NCI-H1092 treated with DMSO at 0.1 percent for 48 hours (cell line): ENCODE results near the gene TRIM47.
A peak's percentile ranks its signal among the peaks of the same experiment; 100 is the strongest.

Experiments
- DNase-seq: peaks from one replicate; lab custom pipeline; 2025; lab: John Stamatoyannopoulos, UW

TRIM47 gene

DNA sequence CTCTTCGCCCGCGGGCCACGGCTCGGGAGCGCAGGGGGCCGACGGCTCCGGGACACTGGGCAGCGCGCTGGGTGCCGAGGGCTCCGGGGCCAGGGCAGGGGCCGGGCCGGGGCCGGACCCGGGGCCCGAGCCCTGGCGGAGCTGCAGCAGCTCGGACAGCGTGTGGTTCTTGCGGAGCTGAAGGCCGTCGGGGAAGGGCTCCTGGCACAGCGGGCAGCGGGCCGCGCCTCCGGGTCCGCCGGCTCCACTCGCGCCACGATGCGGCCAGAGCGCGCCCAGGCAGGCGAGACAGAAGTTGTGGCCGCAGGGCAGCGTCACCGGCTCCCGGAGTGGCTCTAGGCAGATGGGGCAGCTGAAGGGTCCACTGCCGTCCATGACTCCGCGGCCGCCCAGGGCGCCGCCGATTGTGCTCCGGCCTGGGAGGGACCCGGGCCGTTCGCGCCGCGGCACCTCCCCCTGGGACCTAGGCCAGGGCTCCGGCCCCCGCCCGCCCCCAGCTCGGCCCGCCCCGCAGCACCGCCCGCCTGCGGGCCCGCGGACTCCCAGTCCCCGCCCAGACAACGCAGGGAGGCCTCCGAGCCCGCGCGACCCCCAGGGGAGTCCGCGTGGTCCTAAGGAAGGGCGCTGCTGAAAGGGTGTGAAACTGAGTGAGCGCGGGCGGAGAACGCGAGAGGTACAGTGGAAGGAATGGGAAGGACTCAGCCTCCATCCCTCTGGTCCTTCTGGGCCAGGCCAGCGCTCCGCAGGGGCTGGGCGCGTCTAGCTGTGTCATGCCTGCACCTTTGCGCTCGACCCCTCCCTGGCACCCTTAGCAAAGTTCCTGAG lies at the start of gene TRIM47:
Gene TRIM47 (minus strand): TSS at position 408 of the 825 bp plus-strand sequence. CDS start 33 bp downstream, at position 375.
- DNase-seq: peak; percentile 25

DNA sequence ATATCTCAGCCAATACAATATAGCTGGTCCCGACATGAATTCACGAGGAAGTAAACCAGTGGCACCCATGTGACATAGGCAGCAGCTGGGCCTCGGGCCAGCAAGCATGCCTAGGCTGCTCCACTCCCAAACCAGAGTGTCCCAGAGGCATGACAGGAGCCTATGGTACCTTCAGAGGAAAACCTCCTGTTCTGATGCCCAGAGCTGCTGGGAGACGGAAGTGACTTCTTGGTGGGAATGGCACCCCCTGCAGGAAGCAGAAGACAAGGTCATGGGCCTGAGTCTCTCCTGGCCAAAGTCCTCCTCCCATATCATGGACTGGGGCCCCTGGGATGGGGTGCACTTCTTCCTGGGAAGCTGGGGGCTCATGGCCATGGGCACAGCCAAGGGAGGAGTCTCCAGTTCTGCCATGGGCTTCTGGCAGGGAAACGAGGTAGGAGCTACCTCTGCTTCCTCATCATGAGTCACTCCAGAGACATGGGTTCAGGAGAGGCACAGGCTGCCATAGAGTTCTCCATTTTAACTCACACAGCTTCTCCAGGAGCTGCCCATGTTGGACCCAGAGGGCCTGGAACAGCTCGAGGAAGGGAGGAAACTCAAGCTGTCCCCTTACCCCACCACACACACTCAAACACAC lies 49.0 kb upstream of the TRIM47 start:
- DNase-seq: peak; percentile 16

GRCh38 chr17:75926456-75926855 lies 48.1 kb upstream of the TRIM47 start:
- no peak for DNase-seq

GRCh38 chr17:75925912-75926311 lies 47.5 kb upstream of the TRIM47 start:
- no peak for DNase-seq

DNA sequence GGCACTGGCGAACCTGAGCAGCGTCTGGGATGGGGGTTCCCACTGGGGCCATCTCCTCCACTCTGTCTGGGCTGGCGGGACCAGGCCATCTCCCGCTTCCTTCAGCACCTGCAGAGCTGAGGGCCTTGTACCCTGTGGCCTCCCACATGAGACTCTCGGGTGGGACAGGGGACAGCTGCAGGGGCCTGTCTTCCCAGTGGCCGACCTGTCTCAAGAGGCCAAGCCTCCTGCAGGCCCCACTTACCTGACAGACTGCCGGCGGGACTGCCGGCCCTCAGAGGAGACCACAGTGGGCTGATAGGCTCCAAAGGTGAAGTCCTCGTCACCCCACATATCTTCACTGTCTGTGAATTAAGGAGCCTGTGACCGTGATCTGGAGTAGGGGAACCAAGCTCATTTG lies 46.7 kb upstream of the TRIM47 start:
- no peak for DNase-seq

DNA sequence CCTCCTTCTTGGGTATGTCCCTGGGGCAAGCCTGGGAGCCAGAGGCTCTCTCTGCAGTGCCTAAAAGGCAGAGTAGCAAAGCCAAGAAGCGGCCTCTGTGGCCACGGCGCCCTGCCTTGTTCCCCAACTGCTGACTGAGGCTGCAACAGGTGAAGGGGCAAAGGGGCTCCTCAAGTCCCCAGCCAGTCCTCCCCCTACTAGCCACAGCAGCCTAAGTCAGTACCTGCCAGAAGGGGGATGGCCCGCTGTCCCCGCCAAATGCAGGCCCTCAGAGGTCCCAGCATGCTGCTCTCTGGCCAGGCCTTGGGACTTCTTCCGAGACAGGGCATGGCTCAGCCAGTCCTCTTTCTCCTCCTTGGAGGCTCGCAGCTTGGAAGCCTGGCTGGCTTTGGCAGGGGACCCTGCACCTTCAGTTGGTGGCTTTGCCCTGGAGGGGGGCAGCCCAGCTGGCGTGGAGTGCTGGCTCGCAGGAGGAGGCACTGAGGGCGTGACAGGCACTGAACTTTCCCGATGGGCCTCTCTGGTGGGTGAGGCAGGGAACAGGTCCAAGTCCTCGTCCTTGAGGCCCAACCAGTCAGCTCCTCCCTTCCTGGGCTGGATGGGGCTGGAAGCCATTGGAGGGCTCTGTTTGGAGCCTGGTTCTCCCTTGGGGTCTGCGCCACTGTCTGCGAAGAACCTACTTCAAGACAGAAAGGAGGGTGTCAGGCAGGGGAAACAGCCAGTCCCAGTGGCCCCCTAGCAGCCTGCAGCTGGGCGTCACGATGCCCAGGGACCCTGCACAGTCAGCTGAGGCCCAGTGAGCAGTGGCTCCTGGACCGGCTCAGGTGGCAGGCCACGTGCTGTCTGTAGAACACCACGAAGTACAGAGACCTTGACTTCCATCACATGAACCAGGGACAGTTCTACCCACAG lies 44.8 kb upstream of the TRIM47 start:
- DNase-seq: no peak

GRCh38 chr17:75922173-75922961 lies 44.0 kb upstream of the TRIM47 start:
- no peak for DNase-seq

- DNase-seq: no peak
Observed at GRCh38 chr17:75921596-75921995, 43.2 kb upstream of the TRIM47 start.

DNA sequence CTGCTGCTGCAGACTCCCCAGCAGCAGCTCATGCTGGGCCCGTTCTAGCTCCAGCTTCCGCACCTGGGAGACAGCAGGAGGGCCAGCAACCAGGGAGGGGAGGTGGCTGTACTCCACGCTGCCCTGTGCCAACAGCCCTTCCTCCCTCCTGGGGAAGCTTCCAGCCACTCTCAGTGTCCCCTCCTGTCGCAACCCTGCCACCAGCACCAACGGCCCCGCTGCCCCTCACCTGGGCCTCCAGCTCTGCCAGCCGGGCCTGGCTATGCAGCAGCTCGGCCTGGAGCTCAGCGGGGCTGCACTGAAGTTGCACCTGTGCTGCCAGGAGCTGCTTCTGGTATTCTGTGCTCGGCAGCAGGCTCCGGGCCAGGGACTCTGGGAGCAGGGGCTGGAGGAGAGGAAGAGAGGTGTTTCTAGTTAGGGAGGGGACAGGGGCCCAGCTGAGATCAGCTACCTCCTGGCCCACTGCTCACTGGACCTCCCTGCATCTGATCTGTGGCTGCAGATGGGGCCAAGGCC lies 41.7 kb upstream of the TRIM47 start:
- peak; percentile 7 for DNase-seq

DNA sequence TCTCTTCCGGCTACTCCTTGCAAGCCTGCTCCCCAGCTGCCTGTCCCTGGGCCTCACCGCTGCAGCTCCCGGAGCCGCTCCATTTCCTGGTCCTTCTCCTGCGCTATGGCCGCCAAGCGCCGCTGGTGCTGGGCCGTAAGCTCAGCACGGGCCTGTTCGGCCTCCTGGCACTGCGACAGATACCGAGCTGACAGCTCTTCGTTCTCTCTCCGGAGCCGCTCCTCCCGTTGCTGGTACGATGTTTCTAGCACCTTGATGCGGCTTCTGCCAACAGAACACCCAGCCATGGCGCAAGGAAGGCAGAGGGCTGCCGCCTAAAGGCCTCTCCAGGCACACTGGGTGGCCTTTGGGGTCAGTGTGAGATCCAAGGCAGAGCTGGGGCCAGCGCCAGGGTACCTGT lies 41.2 kb upstream of the TRIM47 start:
- DNase-seq: no peak

DNA sequence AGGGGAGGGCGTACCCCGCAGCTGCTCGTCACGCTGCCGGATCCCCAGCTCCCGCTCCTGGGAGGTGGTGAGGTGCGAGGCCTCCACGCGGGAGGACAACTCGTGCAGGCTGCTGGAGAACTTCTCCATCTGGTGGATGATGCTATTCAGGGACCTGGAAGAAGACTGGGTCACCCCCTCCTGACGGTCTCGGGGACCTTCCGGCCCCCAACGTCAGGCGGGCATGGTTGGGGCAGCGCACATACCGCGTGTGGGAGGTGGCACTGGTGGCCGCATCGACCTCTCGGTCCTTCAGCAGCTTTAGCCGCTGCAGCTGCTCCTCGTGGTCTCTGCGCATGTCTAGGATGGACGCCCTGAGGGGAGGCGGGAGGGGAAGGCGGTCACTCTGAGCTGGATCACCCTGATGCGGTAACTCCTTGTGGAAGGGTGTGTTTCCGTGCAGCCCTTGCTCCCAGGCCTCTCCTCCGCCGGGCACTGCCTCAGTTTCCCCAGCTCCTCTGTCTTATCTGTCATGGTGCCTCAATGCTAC lies 39.6 kb upstream of the TRIM47 start:
- DNase-seq: no peak

DNA sequence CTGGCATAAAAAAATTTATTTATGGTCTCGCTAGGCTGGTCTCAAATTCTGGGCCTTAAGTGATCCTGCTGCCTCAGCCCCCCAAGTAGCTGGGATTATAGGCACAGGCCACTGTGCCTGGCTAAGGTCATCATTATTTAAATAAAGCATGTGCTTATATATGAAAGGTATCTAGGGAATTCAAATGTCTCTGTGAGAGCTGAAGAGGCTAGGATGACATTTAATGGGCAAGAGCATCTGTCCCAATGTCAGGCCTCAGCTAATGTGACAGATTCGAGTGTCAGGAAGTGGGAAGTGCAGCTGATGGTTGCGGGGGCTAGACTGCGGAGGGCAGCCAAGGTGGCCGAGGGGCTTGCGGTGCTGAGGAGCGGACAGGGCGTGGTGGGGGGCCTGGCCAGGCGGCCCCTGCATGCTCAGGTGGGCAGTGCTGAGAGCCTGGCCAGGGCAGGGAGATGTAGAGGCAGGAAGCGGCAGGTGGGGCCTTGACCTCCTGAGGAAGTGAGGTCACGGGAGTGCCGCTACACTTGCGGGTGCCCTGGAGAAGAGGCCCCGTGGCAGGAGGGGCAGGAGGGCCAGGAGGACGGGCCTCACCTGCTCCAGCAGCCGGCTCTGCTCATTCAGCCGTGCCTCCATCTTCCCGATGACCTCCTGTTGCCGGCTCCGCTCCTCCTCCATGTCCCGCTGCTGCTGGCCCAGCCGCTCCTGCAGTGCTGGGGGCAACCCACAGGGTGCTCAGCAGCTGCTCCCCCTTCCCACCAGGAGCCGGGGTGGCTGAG lies 38.9 kb upstream of the TRIM47 start:
- no peak for DNase-seq

DNA sequence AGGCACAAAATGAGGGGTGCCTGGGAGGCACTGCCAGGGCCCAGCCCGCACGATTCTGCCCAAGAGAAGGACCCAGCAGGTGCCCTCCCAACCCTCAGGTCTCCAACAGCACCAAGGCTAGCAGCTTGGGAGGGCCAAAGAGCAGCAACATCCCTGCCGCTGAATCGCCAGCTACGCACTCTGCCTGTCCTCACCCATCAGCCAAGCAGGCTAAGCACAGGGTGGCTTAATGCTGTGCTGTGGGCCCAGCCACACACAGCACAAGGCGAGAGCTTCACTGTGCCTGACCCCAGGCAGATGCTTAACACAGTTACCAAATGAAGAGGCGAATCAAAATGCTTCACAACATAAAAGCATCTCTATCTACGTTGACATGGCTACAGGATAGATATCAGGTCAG lies 36.9 kb upstream of the TRIM47 start:
- no peak for DNase-seq

- DNase-seq: no peak
Observed at GRCh38 chr17:75914643-75915267, 36.4 kb upstream of the TRIM47 start.

DNA sequence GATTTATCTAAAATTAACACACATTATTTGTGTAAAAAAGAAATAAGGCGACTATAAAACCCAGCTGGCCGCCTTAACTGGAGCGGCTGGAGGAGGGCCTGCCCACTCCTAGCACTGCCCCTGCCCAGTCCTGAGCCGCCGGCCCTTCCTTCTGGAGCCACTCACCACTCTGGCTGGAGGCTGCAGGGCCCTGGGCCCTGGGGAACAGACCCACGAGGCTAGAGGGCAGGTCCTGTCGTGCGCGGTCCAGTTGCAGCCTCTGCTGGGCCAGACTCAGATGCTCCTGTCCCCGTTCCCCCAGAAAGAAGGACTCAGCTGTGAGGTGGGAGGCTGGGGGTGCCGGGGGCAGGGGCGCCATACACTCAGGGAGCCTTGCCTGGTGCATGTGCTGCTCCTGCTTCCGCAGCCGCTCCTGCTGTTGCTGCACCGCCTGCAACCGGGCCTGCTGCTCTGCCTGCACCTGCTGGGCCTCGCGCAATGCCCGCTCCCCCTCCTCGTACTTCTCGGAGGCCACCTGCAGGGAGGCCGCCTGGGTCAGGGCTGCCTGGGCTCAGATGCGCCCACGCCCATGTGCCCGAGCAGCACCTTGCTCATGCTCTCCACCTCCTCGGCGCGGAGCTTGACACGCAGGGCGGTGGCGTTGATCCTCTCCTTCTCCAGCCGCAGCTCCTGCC lies 35.3 kb upstream of the TRIM47 start:
- DNase-seq: no peak

DNA sequence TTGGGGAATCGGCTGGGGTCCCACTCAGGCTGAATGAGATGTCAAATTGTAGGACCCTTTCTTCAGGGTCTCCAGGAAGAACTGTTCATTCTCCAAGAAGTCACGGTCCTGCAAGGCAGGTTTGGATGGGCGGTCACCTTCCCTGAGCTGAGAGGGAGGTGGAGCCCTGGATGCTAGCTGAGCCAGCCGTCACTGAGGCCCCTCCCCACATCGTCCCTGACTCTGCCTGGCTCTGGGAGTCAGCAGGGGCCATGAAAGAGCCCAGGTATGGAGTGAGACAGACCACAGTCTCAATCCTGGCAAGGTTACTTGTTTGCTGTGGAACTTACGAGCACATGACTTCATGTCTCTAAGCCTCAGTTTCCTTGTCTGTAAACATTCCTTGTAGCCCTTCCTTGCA lies 32.3 kb upstream of the TRIM47 start:
- DNase-seq: peak; percentile 11

DNA sequence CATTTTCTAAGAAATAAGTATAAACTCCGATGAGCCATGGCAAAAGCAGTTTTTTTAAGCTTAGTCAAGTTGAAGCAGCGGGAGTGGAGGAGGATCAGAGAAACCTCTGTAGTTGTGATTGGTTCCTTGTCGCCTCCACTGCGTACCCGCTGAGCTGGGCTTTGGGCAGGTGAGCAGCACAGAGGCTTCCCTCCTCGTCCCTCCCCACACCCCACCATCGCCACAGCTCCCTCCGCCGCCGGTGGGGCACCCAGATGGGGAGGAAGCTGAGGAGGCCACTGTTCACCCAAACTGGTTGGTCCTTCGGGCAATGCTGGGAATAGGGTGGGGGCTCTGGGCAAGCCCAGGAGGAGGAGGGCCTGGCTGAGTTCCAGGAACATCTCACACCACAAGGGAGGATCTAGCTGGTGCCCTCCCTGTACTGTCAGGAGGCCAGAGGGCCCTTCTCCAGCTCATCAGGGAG lies 31.5 kb upstream of the TRIM47 start:
- DNase-seq: peak; percentile 87

GRCh38 chr17:75909051-75909811 lies 30.9 kb upstream of the TRIM47 start:
- DNase-seq: peak; percentile 87
